ENCODE results near the gene FXR1.
A peak's percentile ranks its signal among the peaks of the same experiment; 100 is the strongest.

FXR1 gene

DNA sequence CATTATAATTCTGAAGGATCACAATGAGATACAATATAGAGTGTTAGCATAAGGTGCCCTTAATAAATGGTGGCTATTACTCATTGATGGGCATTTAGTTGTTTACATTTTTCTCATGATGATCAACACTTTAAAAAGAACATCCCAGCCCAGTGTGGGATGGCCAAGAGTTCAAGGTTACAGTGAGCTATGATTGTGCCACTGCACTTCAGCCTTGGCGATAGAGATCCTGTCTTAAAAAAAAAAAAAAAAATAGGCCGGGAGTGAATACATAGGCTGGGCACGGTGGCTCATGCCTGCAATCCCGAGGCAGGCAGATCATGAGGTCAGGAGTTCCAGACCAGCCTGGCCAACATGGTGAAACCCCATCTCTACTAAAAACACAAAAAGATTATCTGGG, 1.6 kb upstream of the FXR1 start:
- TF ChIP-seq NFRKB (IDR thresholded peaks at IDR 0.05) (no peak), ARNT (IDR thresholded peaks at IDR 0.05) (no peak), FOXK2 (IDR thresholded peaks at IDR 0.05) (no peak), ELF4 (IDR thresholded peaks at IDR 0.05) (no peak), FOXM1 (IDR thresholded peaks at IDR 0.05; ENCODE audit: borderline replicate concordance) (no peak), BHLHE40 (IDR thresholded peaks at IDR 0.05; ENCODE audit: borderline replicate concordance) (no peak), SUZ12 (IDR thresholded peaks at IDR 0.05) (no peak), SP1 (IDR thresholded peaks at IDR 0.05) (no peak), HDGF (IDR thresholded peaks at IDR 0.05; ENCODE audit: borderline replicate concordance) (no peak), CTBP1 (IDR thresholded peaks at IDR 0.05; ENCODE audit: borderline replicate concordance) (no peak), L3MBTL2 (conservative IDR thresholded peaks at IDR 0.05) (no peak), ZNF384 (IDR thresholded peaks at IDR 0.05) (no peak), FOXA1 (IDR thresholded peaks at IDR 0.05) (no peak), TARDBP (IDR thresholded peaks at IDR 0.05) (no peak), LEF1 (IDR thresholded peaks at IDR 0.05; ENCODE audit: borderline replicate concordance) (no peak)
- TF ChIP-seq, protein P1, sequence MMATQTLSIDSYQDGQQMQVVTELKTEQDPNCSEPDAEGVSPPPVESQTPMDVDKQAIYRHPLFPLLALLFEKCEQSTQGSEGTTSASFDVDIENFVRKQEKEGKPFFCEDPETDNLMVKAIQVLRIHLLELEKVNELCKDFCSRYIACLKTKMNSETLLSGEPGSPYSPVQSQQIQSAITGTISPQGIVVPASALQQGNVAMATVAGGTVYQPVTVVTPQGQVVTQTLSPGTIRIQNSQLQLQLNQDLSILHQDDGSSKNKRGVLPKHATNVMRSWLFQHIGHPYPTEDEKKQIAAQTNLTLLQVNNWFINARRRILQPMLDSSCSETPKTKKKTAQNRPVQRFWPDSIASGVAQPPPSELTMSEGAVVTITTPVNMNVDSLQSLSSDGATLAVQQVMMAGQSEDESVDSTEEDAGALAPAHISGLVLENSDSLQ (IDR thresholded peaks at IDR 0.05): no peak
- CTCF ChIA-PET: no interaction called here
- no peak for DNase-seq (ENCODE audit: extremely low spot score)
- POLR2A ChIA-PET: no interaction called here

DNA sequence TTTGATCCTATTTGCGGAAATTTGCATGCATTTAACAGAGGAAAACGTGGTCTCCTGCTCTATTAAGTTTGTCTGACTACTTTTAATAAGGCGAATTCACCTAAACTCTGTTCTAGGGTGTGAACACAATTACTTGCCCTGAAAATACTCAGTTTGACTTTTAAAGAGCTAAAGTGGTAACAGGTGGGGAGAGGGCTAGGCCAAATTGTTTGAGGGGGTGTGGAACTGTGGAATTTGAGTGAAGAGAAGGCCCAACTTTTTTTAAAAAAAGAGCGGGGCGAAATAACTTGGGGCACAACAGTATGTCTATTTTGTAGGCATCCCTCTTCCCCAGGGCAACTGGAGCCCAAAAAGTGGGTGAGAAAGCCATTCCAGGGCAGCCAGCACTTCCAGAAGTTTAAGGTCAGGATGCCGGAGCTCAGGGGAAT, 580 bp upstream of the FXR1 start:
- ChIA-PET POLR2A (no interaction called here), CTCF (no interaction called here)
- TF ChIP-seq FOXA1 (IDR thresholded peaks at IDR 0.05) (no peak), ZNF384 (IDR thresholded peaks at IDR 0.05) (no peak), ARNT (IDR thresholded peaks at IDR 0.05) (no peak), LEF1 (IDR thresholded peaks at IDR 0.05; ENCODE audit: borderline replicate concordance) (no peak), NFRKB (IDR thresholded peaks at IDR 0.05) (no peak), CTBP1 (IDR thresholded peaks at IDR 0.05; ENCODE audit: borderline replicate concordance) (no peak), SP1 (IDR thresholded peaks at IDR 0.05) (no peak), SUZ12 (IDR thresholded peaks at IDR 0.05) (no peak), FOXM1 (IDR thresholded peaks at IDR 0.05; ENCODE audit: borderline replicate concordance) (no peak), L3MBTL2 (conservative IDR thresholded peaks at IDR 0.05) (no peak), BHLHE40 (IDR thresholded peaks at IDR 0.05; ENCODE audit: borderline replicate concordance) (no peak), HDGF (IDR thresholded peaks at IDR 0.05; ENCODE audit: borderline replicate concordance) (no peak), TARDBP (IDR thresholded peaks at IDR 0.05) (no peak), FOXK2 (IDR thresholded peaks at IDR 0.05) (no peak), ELF4 (IDR thresholded peaks at IDR 0.05) (no peak)
- TF ChIP-seq, protein P1 (IDR thresholded peaks at IDR 0.05): no peak
- no peak for DNase-seq (ENCODE audit: extremely low spot score)

DNA sequence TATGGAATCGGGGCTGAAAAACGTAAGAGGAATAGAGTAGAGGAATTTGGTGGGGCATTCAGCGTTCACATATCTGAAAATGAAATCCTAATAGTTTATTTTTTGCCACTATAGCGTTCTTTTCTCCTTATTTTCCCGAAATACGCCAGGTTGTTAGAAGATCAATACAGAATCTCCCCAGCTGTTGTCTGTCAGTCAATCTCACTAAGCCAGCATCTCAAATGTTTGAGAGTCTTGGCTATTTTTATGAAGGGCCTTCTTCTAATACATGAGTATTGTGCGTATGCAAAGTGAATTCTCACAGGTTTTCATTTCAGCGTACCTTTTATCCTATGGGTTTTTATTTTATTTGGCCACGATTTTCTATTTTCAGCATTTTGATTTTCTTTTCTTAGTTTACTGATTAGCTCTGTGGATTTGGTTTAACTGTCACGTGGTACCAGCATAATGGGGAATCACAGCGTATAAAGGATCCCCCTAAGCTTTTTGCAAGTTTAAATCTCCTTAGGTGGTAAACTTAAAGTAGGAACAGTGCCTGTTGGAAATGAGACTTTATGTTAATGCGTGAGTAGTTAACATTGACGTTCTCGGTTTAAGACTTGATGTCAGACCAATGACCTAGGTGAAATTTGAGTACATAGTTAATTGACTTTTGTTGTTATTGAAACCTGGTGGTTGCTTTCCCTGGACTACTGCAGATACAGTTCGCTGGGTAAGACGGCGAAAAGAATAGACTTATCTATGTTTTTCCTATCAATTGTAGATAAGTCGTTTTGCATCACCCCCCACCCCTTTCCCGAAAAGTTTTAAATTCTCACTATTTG, 1.3 kb downstream of the FXR1 start:
- CTCF ChIA-PET: interaction anchor here (0.7 kb wide), 1 partner anchor 1040 kb away, joined by 3 read pairs; no protein-coding TSS in a partner anchor
- peak; percentile 13 for DNase-seq (ENCODE audit: extremely low spot score)
- no peak for TF ChIP-seq FOXK2 (IDR thresholded peaks at IDR 0.05)
- TF ChIP-seq, protein P1 (IDR thresholded peaks at IDR 0.05): peak; percentile 52; the same call in 1 of the 2 replicates
- TF ChIP-seq SP1 (IDR thresholded peaks at IDR 0.05): no peak
- POLR2A ChIA-PET: interaction anchor here (0.8 to 1.2 kb wide), 2 partner anchors 67 to 71 kb away, joined by 3 to 4 read pairs; no protein-coding TSS in a partner anchor

DNA sequence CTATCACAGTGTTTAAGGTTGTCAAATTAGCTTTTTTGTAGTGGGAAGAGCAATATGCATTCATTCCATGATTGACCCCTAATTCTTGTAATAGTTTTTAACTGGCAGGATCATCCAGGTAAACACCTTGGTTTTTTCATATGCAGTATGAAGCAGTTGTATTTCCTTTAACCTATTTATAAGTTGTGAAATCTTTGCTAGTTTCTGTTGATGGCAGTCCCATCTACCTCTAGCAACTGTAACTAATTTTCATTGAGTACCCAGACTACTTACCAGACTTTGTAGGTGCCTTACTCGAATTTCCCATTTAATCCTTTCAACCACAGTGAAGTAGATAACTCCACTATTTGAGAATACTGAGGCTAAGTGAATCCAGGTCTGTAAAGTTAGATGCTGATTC, 6.1 kb downstream of the FXR1 start:
- POLR2A ChIA-PET: no interaction called here
- DNase-seq (ENCODE audit: extremely low spot score): no peak
- CTCF ChIA-PET: no interaction called here
- TF ChIP-seq FOXM1 (IDR thresholded peaks at IDR 0.05; ENCODE audit: borderline replicate concordance) (no peak), HDGF (IDR thresholded peaks at IDR 0.05; ENCODE audit: borderline replicate concordance) (no peak), ELF4 (IDR thresholded peaks at IDR 0.05) (no peak), NFRKB (IDR thresholded peaks at IDR 0.05) (no peak), FOXA1 (IDR thresholded peaks at IDR 0.05) (no peak), SUZ12 (IDR thresholded peaks at IDR 0.05) (no peak), LEF1 (IDR thresholded peaks at IDR 0.05; ENCODE audit: borderline replicate concordance) (no peak), SP1 (IDR thresholded peaks at IDR 0.05) (no peak), FOXK2 (IDR thresholded peaks at IDR 0.05) (no peak)

DNA sequence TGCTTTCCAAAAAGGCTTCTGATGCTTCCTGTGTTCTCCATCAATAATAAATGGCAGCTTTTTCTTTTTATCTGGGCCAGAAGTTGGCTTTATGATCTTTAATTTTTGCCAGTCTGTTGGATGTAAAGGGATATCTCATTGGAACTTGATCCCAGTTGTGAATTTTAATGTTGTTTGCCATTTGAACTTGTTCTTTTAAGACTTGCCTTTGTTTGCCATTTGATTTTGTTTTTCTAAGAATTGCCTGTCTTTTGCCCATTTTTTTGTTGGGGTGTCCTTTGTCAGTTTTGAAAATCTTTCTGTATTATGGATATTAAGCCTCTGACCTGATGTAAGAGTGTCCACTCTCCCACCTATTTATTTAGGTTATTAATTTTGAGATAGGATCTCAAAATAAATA, 9.8 kb downstream of the FXR1 start:
- no peak for DNase-seq (ENCODE audit: extremely low spot score)
- ChIA-PET POLR2A (no interaction called here), CTCF (no interaction called here)
- TF ChIP-seq FOXM1 (IDR thresholded peaks at IDR 0.05; ENCODE audit: borderline replicate concordance): no peak
- TF ChIP-seq CTBP1 (IDR thresholded peaks at IDR 0.05; ENCODE audit: borderline replicate concordance): no peak
- no peak for TF ChIP-seq HDGF (IDR thresholded peaks at IDR 0.05; ENCODE audit: borderline replicate concordance)
- TF ChIP-seq L3MBTL2 (conservative IDR thresholded peaks at IDR 0.05): no peak
- no peak for TF ChIP-seq ELF4 (IDR thresholded peaks at IDR 0.05)
- TF ChIP-seq ARNT (IDR thresholded peaks at IDR 0.05): no peak
- no peak for TF ChIP-seq SUZ12 (IDR thresholded peaks at IDR 0.05)
- no peak for TF ChIP-seq FOXK2 (IDR thresholded peaks at IDR 0.05)
- TF ChIP-seq ZNF384 (IDR thresholded peaks at IDR 0.05): no peak
- TF ChIP-seq, protein P1 (IDR thresholded peaks at IDR 0.05): no peak
- no peak for TF ChIP-seq NFRKB (IDR thresholded peaks at IDR 0.05)
- no peak for TF ChIP-seq LEF1 (IDR thresholded peaks at IDR 0.05; ENCODE audit: borderline replicate concordance)
- TF ChIP-seq SP1 (IDR thresholded peaks at IDR 0.05): no peak
- TF ChIP-seq FOXA1 (IDR thresholded peaks at IDR 0.05): no peak
- no peak for TF ChIP-seq BHLHE40 (IDR thresholded peaks at IDR 0.05; ENCODE audit: borderline replicate concordance)
- TF ChIP-seq TARDBP (IDR thresholded peaks at IDR 0.05): no peak
